Measurements from ENCODE around the gene BSDC1.

DNA sequence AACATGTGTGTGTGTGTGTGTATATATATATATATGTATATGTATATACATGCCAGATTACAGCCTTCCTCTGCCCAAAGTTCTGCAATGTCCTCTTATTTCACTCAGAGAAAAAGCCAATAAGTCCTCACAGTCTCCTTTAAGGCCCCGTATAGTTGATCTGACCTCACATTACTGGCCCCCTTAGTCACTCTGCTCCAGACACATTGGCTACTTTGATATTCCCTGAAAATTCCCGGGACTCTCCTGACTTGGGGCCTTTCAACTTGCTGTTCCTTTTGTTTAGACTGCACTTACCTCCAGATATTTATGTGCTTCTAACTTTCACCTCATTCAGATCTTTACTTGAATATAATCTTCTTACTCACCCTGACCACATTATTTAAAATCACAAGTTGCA, 4.2 kb upstream of the BSDC1 start:
- TF ChIP-seq CTCF (IDR thresholded peaks at IDR 0.05) (no peak), POLR2A (IDR thresholded peaks at IDR 0.05) (no peak)
